Measurements from ENCODE around the gene C17orf67. TPM values are rescaled to one million over a fixed set of nuclear protein-coding genes. Genes with fewer than 3 reads are reported as not detected.

C17orf67 gene
- total RNA-seq, 4 donors from 2014 or later: 0.24 to 1.2 (median 1.2) TPM

- TF ChIP-seq, protein P1, sequence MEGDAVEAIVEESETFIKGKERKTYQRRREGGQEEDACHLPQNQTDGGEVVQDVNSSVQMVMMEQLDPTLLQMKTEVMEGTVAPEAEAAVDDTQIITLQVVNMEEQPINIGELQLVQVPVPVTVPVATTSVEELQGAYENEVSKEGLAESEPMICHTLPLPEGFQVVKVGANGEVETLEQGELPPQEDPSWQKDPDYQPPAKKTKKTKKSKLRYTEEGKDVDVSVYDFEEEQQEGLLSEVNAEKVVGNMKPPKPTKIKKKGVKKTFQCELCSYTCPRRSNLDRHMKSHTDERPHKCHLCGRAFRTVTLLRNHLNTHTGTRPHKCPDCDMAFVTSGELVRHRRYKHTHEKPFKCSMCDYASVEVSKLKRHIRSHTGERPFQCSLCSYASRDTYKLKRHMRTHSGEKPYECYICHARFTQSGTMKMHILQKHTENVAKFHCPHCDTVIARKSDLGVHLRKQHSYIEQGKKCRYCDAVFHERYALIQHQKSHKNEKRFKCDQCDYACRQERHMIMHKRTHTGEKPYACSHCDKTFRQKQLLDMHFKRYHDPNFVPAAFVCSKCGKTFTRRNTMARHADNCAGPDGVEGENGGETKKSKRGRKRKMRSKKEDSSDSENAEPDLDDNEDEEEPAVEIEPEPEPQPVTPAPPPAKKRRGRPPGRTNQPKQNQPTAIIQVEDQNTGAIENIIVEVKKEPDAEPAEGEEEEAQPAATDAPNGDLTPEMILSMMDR (IDR thresholded peaks at IDR 0.05): no peak
- TF ChIP-seq POLR2A (IDR thresholded peaks at IDR 0.05): no peak
- H3K27ac ChIP-seq: no peak overlapping the region
- no peaks in the 10 kb centered on the region for H3K9me3 ChIP-seq
- 89 to 93% methylated on average over 16 of the region's 16 CpGs for WGBS, 2 donors
- no peaks in the 10 kb centered on the region for H3K36me3 ChIP-seq
- H3K4me3 ChIP-seq (replicated peaks in 1 of 3): no peak overlapping the region
- H3K4me1 ChIP-seq: peaks cover 7 to 18% of the 10 kb centered on the region in 2 donors
- no peak for DNase-seq
- intact Hi-C loops (cut with DNase I): loop anchor here (10.0 kb wide), 1 partner anchor 283 kb away; no protein-coding TSS in a partner anchor
- H3K27me3 ChIP-seq: no peaks in the 10 kb centered on the region
Measured at GRCh38 chr17:56831369-56832095, 2.2 kb downstream of the C17orf67 start.

DNA sequence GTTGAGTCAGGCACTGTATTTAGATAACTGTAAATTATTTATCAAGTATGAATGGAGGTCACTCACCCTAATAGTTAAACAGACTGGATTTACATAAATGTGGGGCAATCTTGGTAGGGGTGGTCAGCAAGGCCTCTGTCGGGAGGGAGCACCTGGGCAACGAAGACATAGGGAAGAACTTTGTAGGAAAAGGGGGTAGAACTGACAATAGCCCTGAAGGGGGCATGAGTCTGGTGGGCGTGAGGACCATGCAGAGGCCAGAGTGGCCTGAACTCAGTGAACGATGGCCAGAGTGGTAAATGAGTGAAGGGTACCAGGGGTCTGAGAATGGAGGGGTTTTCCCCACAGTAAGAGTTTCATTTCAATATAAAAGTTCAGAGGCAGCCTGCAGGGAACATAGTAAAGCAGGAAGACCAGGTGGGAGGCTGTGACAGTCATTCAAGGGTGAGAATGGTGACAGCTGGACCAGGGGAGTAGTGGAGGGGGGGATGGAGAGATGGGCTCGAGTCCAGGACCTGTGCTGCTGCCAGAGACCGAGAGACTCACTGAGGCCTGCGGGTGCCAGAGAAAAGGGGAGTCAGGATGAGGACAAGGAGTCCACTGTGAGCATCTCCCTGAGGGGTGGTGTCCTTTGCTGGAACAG, 2.9 kb downstream of the C17orf67 start:
- H3K36me3 ChIP-seq: no peaks in the 10 kb centered on the region
- no peak overlapping the region for H3K27ac ChIP-seq
- WGBS, 2 donors: 78 to 88% methylated on average over 7 of the region's 7 CpGs
- H3K4me1 ChIP-seq: peaks cover 7 to 18% of the 10 kb centered on the region in 2 donors
- H3K27me3 ChIP-seq: no peaks in the 10 kb centered on the region
- no peak for DNase-seq
- no peak for TF ChIP-seq POLR2A (IDR thresholded peaks at IDR 0.05)
- TF ChIP-seq, protein P1 (IDR thresholded peaks at IDR 0.05): no peak
- no peaks in the 10 kb centered on the region for H3K9me3 ChIP-seq
- H3K4me3 ChIP-seq (replicated peaks in 1 of 3): no peak overlapping the region
- intact Hi-C loops (cut with DNase I): loop anchor here (10.0 kb wide), 1 partner anchor 284 kb away; no protein-coding TSS in a partner anchor

DNA sequence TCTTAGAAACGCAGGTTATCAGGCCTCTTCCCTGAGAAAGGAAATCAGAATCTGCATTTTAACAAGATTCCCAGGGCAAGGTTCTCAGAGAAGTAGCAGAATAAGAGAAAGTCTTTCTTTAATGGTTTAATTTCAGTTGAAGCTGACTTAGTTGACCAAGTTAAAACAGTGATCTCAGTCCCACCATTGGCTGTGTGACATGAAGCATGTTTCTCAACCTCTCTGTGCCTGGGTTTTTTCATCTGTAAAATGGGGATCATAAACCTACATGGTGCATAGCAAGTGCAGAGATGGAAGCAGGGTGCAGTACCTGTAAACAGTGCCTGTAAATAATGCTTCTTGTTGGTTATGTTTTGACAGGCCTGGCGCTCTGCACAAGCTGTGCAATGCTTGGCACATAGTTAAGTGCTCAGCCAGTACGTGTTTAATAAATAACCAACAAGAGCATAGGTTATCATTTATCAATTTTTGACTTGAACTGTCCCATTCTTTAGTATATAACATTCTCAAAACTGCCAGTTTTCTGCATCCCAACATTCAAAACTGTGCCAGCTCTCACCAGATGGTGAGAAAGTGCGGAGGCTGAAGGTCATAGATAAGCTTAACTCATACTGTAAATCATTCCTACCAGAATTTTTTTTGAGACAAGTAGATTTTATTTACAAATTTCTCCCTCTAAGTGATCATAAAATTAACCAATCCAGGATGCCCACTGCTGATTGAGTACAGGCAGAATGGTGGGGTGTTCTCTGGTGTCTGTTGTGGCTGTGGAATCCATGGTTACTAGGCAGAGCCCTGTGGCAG, 6.9 kb downstream of the C17orf67 start:
- Histone ChIP-seq H3K4me1 (peaks cover 0 to 4% of the 10 kb centered on the region in 2 donors), H3K9me3 (no peaks in the 10 kb centered on the region), H3K27me3 (no peaks in the 10 kb centered on the region), H3K36me3 (no peaks in the 10 kb centered on the region), H3K27ac (no peak overlapping the region), H3K4me3 (replicated peaks in 1 of 3) (no peak overlapping the region)
- no peak for DNase-seq
- TF ChIP-seq POLR2A (IDR thresholded peaks at IDR 0.05): no peak
- TF ChIP-seq, protein P1 (IDR thresholded peaks at IDR 0.05): no peak
- WGBS, 2 donors: 95 to 97% methylated on average over 4 of the region's 4 CpGs
- intact Hi-C loops (cut with DNase I): no loop called here

GRCh38 chr17:56824503-56824902, 9.2 kb downstream of the C17orf67 start:
- no peak overlapping the region for H3K4me3 ChIP-seq (replicated peaks in 1 of 3)
- H3K36me3 ChIP-seq: no peaks in the 10 kb centered on the region
- no peak overlapping the region for H3K27ac ChIP-seq
- WGBS, 2 donors: 94 to 96% methylated on average over 1 of the region's 1 CpG
- TF ChIP-seq, protein P1 (IDR thresholded peaks at IDR 0.05): no peak
- no peak for TF ChIP-seq POLR2A (IDR thresholded peaks at IDR 0.05)
- no peaks in the 10 kb centered on the region for H3K27me3 ChIP-seq
- peaks cover 0 to 6% of the 10 kb centered on the region in 2 donors for H3K4me1 ChIP-seq
- no peaks in the 10 kb centered on the region for H3K9me3 ChIP-seq
- intact Hi-C loops (cut with DNase I): no loop called here
- no peak for DNase-seq
